ENCODE results near the gene ANKRD13D. TPM values are rescaled to one million over a fixed set of nuclear protein-coding genes. Genes with fewer than 3 reads are reported as not detected.

ANKRD13D gene
- total RNA-seq, 1 donor from 2014 or later, result 40.8 TPM

- peaks cover 5% of the 10 kb centered on the region for H3K4me1 ChIP-seq (ENCODE audit: insufficient read depth, low read length)
- no peaks in the 10 kb centered on the region for H3K9me3 Mint-ChIP-seq (ENCODE audit: unreplicated experiment)
- no peak overlapping the region for H3K4me2 ChIP-seq (ENCODE audit: low read length)
- H4K20me1 ChIP-seq (ENCODE audit: insufficient read depth, low read length), result no peaks in the 10 kb centered on the region
- H3K79me2 ChIP-seq (ENCODE audit: insufficient read depth, low read length), result no peaks in the 10 kb centered on the region
- H3K36me3 Mint-ChIP-seq (ENCODE audit: low read depth, unreplicated experiment), result peaks cover 9% of the 10 kb centered on the region
- no peaks in the 10 kb centered on the region for H3K9me3 ChIP-seq (ENCODE audit: insufficient read depth, low read depth, low read length)
- no peak overlapping the region for H3K27ac ChIP-seq (ENCODE audit: low read depth, low read length)
- no peaks in the 10 kb centered on the region for H3K4me1 Mint-ChIP-seq (ENCODE audit: low read depth, unreplicated experiment)
- H2AFZ ChIP-seq (ENCODE audit: low read depth, low read length), result no peak overlapping the region
- H3K4me3 ChIP-seq (ENCODE audit: insufficient read depth, low read depth, low read length), result no peak overlapping the region
- no peak overlapping the region for H3K9ac ChIP-seq (ENCODE audit: low read length)
- TF ChIP-seq CTCF (IDR thresholded peaks at IDR 0.05; ENCODE audit: insufficient read depth, low read depth, low read length) (no peak), EZH2 (IDR thresholded peaks at IDR 0.05; ENCODE audit: insufficient read depth, low read length) (no peak)
- no peaks in the 10 kb centered on the region for H3K27me3 ChIP-seq (ENCODE audit: insufficient read depth, low read length)
- H3K4me3 Mint-ChIP-seq (ENCODE audit: unreplicated experiment), result no peak overlapping the region
- H3K27me3 Mint-ChIP-seq (ENCODE audit: low read depth, unreplicated experiment), result peaks cover 5% of the 10 kb centered on the region
- no peak for DNase-seq (ENCODE audit: low read depth)
- no peak for FAIRE-seq
- H3K36me3 ChIP-seq (ENCODE audit: insufficient read depth, low read length), result no peaks in the 10 kb centered on the region
- no peak overlapping the region for H3K27ac Mint-ChIP-seq (ENCODE audit: unreplicated experiment)
These were observed 32.9 kb downstream of the ANKRD13D start for GRCh38 chr11:67322049-67322448.

- Histone ChIP-seq H3K9me3 (ENCODE audit: insufficient read depth, low read depth, low read length) (no peaks in the 10 kb centered on the region), H3K4me1 (ENCODE audit: insufficient read depth, low read length) (peaks cover under 1% of the 10 kb centered on the region), H3K4me3 (ENCODE audit: insufficient read depth, low read depth, low read length) (no peak overlapping the region), H3K27ac (ENCODE audit: low read depth, low read length) (no peak overlapping the region), H4K20me1 (ENCODE audit: insufficient read depth, low read length) (no peaks in the 10 kb centered on the region), H3K36me3 (ENCODE audit: insufficient read depth, low read length) (no peaks in the 10 kb centered on the region), H2AFZ (ENCODE audit: low read depth, low read length) (no peak overlapping the region), H3K27me3 (ENCODE audit: insufficient read depth, low read length) (no peaks in the 10 kb centered on the region), H3K9ac (ENCODE audit: low read length) (no peak overlapping the region), H3K4me2 (ENCODE audit: low read length) (no peak overlapping the region), H3K79me2 (ENCODE audit: insufficient read depth, low read length) (no peaks in the 10 kb centered on the region)
- no peak for TF ChIP-seq CTCF (IDR thresholded peaks at IDR 0.05; ENCODE audit: insufficient read depth, low read depth, low read length)
- no peak for TF ChIP-seq EZH2 (IDR thresholded peaks at IDR 0.05; ENCODE audit: insufficient read depth, low read length)
- no peak for DNase-seq (ENCODE audit: low read depth)
- Mint-ChIP-seq H3K9me3 (ENCODE audit: unreplicated experiment) (no peaks in the 10 kb centered on the region), H3K36me3 (ENCODE audit: low read depth, unreplicated experiment) (peaks cover 9% of the 10 kb centered on the region), H3K4me1 (ENCODE audit: low read depth, unreplicated experiment) (no peaks in the 10 kb centered on the region), H3K4me3 (ENCODE audit: unreplicated experiment) (peak overlapping the region; percentile 58), H3K27me3 (ENCODE audit: low read depth, unreplicated experiment) (peaks cover 4% of the 10 kb centered on the region), H3K27ac (ENCODE audit: unreplicated experiment) (no peak overlapping the region)
- FAIRE-seq, result no peak
These were observed 34.4 kb downstream of the ANKRD13D start for GRCh38 chr11:67323526-67323925.

DNA sequence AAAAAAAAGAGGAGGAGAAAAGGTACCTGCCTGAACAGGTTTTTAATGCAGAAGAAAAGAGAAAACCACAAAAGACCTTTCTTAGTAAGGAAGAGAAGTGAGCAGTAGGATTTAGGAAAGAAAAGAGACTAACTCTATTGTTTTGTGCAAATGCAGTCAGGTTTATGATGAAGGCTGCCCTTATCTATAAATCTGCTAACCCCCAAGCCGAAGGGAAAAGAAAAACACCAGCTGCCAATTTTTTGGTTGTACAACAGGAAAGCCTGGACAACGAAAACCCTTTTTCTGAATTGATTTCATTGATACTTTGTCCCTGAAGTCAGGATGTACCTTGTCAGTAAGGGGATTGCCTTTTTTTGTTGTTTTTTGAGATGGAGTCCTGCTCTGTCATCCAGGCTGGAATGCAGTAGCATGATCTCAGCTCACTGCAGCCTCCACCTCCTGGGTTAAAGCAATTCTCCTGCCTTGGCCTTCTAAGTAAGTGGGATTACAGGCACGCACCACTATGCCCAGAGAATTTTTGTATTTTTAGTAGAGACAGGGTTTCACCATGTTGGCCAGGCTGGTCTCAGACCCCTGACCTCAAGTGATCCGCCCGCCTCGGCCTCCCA lies 43.1 kb downstream of the ANKRD13D start:
- Mint-ChIP-seq H3K4me3 (ENCODE audit: unreplicated experiment) (no peak overlapping the region), H3K27ac (ENCODE audit: unreplicated experiment) (no peak overlapping the region), H3K27me3 (ENCODE audit: low read depth, unreplicated experiment) (no peaks in the 10 kb centered on the region), H3K36me3 (ENCODE audit: low read depth, unreplicated experiment) (no peaks in the 10 kb centered on the region), H3K4me1 (ENCODE audit: low read depth, unreplicated experiment) (peaks cover 2% of the 10 kb centered on the region), H3K9me3 (ENCODE audit: unreplicated experiment) (no peaks in the 10 kb centered on the region)
- TF ChIP-seq EZH2 (IDR thresholded peaks at IDR 0.05; ENCODE audit: insufficient read depth, low read length) (no peak), CTCF (IDR thresholded peaks at IDR 0.05; ENCODE audit: insufficient read depth, low read depth, low read length) (no peak)
- H3K27me3 ChIP-seq (ENCODE audit: insufficient read depth, low read length), result no peaks in the 10 kb centered on the region
- H3K79me2 ChIP-seq (ENCODE audit: insufficient read depth, low read length), result no peaks in the 10 kb centered on the region
- DNase-seq (ENCODE audit: low read depth) (no peak), FAIRE-seq (no peak)
- H3K4me1 ChIP-seq (ENCODE audit: insufficient read depth, low read length), result no peaks in the 10 kb centered on the region
- no peaks in the 10 kb centered on the region for H4K20me1 ChIP-seq (ENCODE audit: insufficient read depth, low read length)
- H3K9me3 ChIP-seq (ENCODE audit: insufficient read depth, low read depth, low read length), result no peaks in the 10 kb centered on the region
- H3K4me3 ChIP-seq (ENCODE audit: insufficient read depth, low read depth, low read length), result no peak overlapping the region
- no peak overlapping the region for H3K9ac ChIP-seq (ENCODE audit: low read length)
- no peaks in the 10 kb centered on the region for H3K36me3 ChIP-seq (ENCODE audit: insufficient read depth, low read length)
- no peak overlapping the region for H3K27ac ChIP-seq (ENCODE audit: low read depth, low read length)
- H2AFZ ChIP-seq (ENCODE audit: low read depth, low read length), result no peak overlapping the region
- no peak overlapping the region for H3K4me2 ChIP-seq (ENCODE audit: low read length)

All from astrocyte (in vitro differentiated cells and primary cell).